Mesothelial cell of epicardium (in vitro differentiated cells): Measurements from ENCODE around the gene SLC17A6. TPM values are rescaled to one million over a fixed set of nuclear protein-coding genes. Genes with fewer than 3 reads are reported as not detected.

ENCODE experiments used
- DNase-seq, 2 experiments: peaks; one replicate each; pipeline ENCODE4 v3.0.0; 2021; ENCODE audit warnings: low spot score in 2 of 2; ENCODE audit not compliant: unreplicated experiment in 2 of 2
- H3K27ac Mint-ChIP-seq: 2 replicates; pipeline ENCODE4 v1.8.0; 2021; ENCODE audit warnings: mixed read lengths
- H3K27me3 Mint-ChIP-seq: 2 replicates; pipeline ENCODE4 v1.8.0; 2021; ENCODE audit warnings: low read depth, mixed read lengths
- H3K36me3 Mint-ChIP-seq: 2 replicates; pipeline ENCODE4 v1.8.0; 2021; ENCODE audit warnings: mixed read lengths
- H3K4me1 Mint-ChIP-seq: 2 replicates; pipeline ENCODE4 v1.8.0; 2021; ENCODE audit warnings: mixed read lengths
- H3K4me3 Mint-ChIP-seq: 2 replicates; pipeline ENCODE4 v1.8.0; 2021; ENCODE audit warnings: mild to moderate bottlenecking, moderate library complexity, mixed read lengths
- H3K9me3 Mint-ChIP-seq: 2 replicates; pipeline ENCODE4 v1.8.0; 2021; ENCODE audit warnings: mixed read lengths
- CTCF ChIP-seq: fragments of 200-600 bp; sonication (generic); IDR thresholded peaks from one replicate; pipeline ENCODE4 v1.5.0; 2021; ENCODE audit warnings: antibody characterized with exemption; ENCODE audit not compliant: unreplicated experiment
- total RNA-seq: library from RNA; stranded (reverse); gene quantifications from 3 replicates; pipeline ENCODE4 v1.2.1, GENCODE V29; 2021

SLC17A6 gene
- total RNA-seq, 1 donor from 2014 or later, result not detected

GRCh38 chr11:22347857-22348487 lies 9.8 kb downstream of the SLC17A6 start:
- Mint-ChIP-seq H3K27me3 (peaks cover 69% of the 10 kb centered on the region), H3K36me3 (no peaks in the 10 kb centered on the region), H3K27ac (no peak overlapping the region), H3K9me3 (no peaks in the 10 kb centered on the region), H3K4me3 (no peak overlapping the region), H3K4me1 (peaks cover 5% of the 10 kb centered on the region)
- no peak for TF ChIP-seq CTCF
- DNase-seq, result no peak

GRCh38 chr11:22349491-22349890 lies 11.3 kb downstream of the SLC17A6 start:
- no peak for TF ChIP-seq CTCF
- H3K27ac Mint-ChIP-seq, result no peak overlapping the region
- DNase-seq, result no peak
- no peak overlapping the region for H3K4me3 Mint-ChIP-seq
- H3K4me1 Mint-ChIP-seq, result no peaks in the 10 kb centered on the region
- peaks cover 54% of the 10 kb centered on the region for H3K27me3 Mint-ChIP-seq
- no peaks in the 10 kb centered on the region for H3K9me3 Mint-ChIP-seq
- no peaks in the 10 kb centered on the region for H3K36me3 Mint-ChIP-seq

GRCh38 chr11:22359295-22359694 lies 21.1 kb downstream of the SLC17A6 start:
- no peaks in the 10 kb centered on the region for H3K9me3 Mint-ChIP-seq
- DNase-seq, result no peak
- H3K27me3 Mint-ChIP-seq, result peaks cover 12% of the 10 kb centered on the region
- no peaks in the 10 kb centered on the region for H3K4me1 Mint-ChIP-seq
- H3K36me3 Mint-ChIP-seq, result no peaks in the 10 kb centered on the region
- no peak for TF ChIP-seq CTCF
- H3K27ac Mint-ChIP-seq, result no peak overlapping the region
- no peak overlapping the region for H3K4me3 Mint-ChIP-seq

GRCh38 chr11:22371160-22371559 lies 33.0 kb downstream of the SLC17A6 start:
- Mint-ChIP-seq H3K27me3 (peaks cover 17% of the 10 kb centered on the region), H3K27ac (no peak overlapping the region), H3K36me3 (no peaks in the 10 kb centered on the region), H3K4me1 (no peaks in the 10 kb centered on the region), H3K4me3 (no peak overlapping the region), H3K9me3 (no peaks in the 10 kb centered on the region)
- DNase-seq, result no peak
- TF ChIP-seq CTCF, result no peak

- TF ChIP-seq CTCF, result no peak
- Mint-ChIP-seq H3K9me3 (no peaks in the 10 kb centered on the region), H3K4me3 (no peak overlapping the region), H3K36me3 (no peaks in the 10 kb centered on the region), H3K27me3 (peaks cover 5% of the 10 kb centered on the region), H3K4me1 (no peaks in the 10 kb centered on the region), H3K27ac (no peak overlapping the region)
- no peak for DNase-seq
Measured at GRCh38 chr11:22387126-22387525, 48.9 kb downstream of the SLC17A6 start.
